ENCODE measurements around the gene CLMN.

The CLMN gene

DNA sequence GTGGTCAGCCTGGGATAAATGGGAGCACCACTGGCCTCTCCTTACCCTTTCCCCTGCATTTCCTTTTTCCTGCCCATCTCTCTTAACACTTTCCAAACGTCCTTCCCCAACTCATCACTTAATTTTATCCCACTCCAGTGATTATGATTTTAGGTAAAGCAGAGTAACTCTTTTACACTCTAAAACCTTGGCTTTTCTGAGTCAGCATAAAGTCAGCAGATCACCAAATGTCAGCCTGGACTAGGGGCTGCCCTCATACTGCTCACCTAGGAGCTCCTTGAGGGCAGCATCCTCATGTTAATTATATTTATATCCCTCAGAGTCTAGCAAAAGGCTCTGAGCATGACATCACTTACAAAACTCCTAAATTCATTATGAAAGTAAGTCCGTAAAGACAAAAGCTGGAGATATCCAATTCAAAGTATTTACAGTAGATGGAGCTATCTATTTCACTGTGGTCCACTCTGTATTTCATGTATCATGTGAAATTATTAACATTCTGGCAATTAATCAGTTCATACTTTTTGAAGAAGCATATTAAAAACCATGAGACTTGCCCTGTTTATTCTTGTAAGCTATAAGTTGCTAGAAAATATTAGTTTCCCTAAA is 145.4 kb downstream of the CLMN start:
- DNase-seq, result no peak

DNA sequence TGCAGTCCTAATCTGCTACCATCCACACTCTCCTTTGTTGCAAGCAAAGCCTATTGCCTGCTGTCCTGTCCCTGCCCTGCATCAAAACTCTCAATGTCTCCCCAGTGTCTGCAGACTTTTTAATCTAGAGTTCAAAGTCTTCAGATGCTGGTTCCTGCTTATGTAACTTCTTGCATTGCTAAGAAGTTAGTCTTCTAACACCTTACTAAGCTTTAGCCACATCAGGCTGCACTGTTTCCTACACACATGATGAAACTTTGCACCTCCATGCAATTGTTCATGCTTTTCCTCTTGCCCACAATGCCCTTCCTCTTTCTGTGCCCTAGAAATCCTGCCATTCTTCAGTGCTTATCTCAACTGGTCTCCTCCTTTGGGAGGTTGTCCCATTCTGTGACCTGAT is 146.2 kb downstream of the CLMN start:
- no peak for DNase-seq

DNA sequence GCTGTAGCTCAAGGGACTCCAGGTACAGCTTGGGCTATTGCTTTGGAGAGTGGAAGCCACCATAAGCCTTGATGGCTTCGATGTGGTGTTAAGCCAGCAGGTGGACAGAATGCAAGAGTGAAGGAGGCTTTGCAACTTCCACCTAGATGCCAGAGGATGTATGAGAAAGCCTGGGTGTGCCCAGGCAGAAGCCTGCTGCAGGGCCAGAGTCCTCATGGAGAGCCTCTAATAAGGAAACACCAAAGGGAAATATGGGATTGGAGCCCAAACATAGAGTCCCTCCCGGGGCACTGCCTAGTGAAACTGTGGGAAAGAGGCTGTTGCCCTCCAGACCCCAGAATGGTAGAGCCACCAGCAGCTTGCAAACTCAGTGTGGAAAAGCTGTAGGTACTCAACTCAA is 152.5 kb downstream of the CLMN start:
- no peak for DNase-seq

DNA sequence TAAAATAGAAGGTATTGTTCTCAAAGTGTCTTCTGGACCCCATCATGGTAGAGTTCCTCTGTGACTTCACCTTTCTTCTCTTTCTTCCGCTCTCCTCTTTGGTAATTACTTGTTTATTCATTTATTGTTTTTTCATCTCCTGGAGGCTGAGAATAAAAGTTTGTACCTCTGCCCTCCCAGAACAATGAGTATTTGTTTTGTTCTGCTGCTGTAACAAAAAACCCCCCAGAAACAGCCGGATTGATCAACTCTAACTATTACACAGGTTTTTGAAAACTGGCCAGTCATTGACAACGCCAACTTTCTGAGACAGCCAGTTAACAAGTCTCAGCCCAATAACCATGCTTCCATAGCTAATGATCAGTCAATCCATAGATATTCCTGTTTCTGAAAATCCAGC is 154.2 kb downstream of the CLMN start:
- DNase-seq, result no peak

DNA sequence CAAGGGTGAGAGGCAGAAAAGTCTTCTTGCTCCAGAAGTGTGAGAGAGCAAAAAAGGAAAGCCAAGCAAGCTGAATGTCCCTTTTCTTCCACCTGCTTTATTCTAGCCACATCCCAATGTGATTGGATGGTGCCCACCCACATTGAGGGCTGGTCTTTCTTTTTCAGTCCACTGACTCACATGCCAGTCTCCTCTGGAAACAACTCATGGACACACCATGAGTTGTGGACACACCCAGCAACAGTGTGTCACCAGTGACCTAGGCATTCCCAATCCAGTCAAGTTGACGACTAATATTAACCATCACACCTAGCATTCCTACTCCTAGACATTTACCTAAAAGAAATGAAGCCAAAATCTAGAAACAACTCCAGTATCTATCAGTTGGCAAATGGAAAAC is 155.2 kb downstream of the CLMN start:
- no peak for DNase-seq

DNA sequence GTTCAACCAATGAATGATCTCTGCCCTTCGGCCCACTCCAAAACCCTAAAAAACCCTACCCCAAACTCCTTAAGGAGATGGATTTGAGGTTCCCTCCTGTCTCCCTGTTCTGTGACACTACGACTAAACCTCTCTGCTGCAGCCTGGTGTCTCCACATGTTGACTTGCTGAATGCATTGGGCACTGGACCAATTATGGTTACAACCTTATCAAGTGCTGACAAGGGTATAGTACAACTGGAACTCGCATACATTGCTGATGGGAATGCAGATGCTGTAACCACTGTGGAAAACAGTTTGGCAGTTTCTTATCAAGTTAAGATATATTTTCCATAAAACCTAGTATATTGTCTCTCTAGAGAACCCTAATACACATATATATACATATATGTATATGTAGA is 156.0 kb downstream of the CLMN start:
- DNase-seq, result no peak

DNA sequence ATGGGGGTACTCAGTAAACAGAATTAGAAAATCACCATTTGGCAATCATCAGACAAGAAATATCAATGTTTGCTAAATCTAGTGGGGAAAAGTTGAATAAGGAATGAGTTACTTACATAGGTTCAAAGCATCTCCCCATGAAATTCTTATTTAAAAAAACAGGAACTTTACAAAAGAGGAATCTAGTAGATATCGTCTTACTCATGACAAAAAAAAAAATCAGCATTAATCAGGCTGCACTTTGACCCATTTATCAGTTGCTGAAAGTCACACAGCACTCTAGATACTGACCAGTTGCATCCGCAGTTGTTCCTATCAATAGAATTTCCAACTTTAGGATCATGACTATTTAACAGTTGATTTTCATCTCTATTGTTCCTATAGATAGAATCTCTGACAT is 156.6 kb downstream of the CLMN start:
- no peak for DNase-seq

DNA sequence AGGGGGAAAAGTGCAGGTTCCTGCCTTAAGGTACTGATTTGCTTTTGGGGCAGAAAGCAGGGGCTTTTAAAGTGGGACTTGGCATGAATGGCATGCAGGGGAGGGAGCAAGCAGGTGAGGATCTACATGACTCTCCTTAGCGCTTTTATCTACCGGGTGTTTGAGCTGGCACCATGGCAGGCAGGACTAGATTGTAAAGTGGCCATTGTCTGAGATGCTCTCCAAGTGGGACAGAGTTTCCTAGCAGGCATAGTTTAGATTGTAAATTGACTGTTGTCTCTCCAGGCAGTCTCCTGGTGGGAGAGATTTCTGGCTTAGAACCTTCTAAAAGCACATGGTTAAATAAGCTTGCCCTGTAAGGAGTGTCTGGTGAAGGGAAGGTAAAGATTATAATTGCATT is 157.1 kb downstream of the CLMN start:
- DNase-seq, result no peak

DNA sequence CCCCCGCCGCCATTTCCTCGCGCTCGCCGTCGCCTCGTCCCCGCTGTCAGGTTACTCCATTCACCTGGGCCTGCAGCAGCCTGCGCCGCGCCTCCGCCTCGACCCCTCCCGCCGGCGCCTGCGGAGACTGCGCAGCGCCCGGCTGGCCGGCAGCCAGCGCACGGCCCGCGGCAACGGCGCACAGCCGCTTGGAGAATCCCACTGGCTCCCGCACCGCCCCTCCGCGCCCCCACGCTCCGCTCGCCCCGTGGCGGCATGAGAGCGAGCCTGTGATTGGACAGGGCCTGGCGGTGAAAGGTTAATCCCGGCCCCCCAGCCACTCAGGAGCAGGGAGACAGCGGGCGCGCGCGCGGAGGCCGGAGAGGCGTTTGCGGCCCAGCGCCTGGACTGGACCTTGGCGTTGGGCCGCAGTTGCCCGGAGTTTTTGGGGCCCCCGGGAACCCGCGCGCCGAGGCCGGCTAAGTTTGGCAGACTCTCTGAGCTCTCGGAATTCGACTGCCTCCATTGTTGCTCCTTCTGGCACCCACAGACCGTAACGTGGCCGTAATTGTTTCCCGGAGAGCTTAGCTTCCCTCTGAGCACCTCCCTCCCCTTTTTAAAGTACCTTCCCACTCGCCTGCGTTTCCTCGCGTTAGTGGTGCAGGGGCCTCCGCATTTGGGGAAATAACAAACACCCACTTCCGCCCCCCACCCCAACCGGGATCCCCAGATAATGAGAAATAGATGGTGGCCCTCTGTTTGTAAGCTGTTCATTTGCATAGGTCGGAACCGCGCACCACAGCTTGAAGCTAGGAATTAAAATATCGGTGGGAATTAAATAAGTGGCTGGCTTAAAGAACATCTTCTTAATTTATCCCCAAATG is 162.2 kb downstream of the CLMN start, which contains the start of gene DICER1:
TSS of gene DICER1 (minus strand) at position 203 of the 863 bp plus-strand sequence. CDS start 24,071 bp downstream, outside the sequence.
- DNase-seq, result peak; percentile 36 to 99 (median 96)

DNA sequence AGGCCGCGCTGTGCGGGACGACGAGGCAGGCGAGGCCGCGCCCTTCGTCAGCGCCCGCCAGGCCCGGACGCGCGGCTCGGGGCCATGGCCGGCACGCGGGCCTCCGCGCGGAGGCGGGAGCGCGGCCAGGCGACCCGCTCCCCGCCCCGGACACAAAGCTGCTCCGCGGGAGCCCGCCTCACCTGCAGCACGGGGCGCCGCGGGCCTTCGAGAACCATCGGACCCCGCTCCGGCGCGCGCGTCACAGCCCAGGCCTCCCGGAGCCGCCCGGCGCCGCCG is 162.7 kb downstream of the CLMN start:
- peak in 1 of 56 donors; percentile 65 for DNase-seq

DNA sequence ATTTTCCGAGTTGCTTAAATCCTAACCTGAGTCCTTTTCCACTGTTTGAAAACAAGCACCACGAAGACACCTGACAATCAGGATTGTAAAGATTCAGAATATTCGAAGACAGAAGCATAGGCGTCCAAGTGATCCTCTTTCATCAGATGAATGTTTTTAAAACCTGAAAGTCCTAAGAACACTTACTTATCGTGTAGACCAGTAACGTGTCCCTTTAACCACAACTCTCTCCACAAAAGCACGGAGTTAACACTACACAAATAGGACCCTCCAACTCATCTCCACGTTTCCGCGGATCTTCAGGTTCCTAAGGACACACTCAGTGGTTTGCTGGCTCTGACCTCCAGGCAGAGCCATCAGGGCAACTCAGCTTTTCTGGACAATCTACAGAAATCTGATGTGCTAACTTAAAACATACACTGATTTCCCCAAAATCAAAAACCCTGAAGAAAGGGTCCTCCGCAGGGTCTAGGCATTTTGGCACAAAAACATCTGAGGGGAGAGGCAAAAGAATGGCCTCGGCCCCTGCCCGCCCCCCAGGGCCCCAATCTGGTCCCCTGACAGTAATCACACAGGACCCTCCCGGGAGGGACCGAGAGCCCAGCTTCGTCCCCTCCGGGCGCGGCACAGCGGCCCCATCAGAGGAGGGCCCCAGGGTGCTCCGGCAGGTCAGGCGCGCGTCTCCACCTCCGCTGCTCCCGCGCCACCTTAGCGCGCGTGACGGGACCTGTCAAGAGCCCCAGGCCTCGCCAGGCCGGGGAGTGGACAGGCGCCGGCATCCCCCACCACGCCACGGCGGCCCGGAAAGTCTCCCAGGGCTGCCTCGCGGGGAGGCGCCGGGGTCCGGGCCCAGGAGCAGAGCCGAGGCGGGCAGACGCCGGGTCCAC is 163.3 kb downstream of the CLMN start:
- DNase-seq, result peak in 29 of 56 donors; percentile 13 to 72 (median 44)

DNA sequence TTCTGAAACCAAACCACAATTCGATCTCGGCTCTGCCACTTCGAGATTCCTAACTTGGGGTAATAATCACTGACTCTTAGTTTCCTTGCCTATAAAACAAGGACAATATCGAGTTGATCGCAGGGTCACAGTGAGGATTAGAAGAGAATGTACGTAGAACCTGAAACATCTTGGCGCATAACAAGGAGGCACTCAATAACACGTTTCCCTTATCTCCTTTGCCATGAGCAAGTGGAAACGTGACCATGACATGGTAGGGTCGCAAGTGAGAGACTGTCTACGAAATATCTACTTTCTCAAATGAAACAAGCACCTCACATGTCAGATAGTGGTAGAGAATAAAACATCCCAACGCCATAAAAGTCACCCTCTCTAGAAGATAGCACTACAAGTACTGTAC is 164.7 kb downstream of the CLMN start:
- DNase-seq, result no peak

DNA sequence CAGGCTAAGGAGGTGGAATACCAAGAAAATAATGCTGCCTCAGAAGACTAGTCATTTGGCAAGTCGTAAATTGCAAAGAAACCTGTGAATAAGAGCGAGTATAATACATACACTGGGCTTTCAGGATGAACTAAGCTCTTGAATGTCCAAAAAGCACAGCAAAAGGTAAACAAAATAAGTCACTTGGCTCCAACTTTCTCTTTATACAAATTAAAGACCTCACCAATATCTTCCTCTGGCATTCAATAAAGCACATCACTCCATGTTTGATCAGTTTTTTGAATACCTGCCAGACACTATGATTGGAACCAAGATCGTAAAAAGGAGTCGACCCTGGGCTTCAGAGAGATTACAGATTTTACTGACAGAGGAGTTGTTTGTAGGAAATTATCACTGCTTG is 165.8 kb downstream of the CLMN start:
- DNase-seq, result no peak

DNA sequence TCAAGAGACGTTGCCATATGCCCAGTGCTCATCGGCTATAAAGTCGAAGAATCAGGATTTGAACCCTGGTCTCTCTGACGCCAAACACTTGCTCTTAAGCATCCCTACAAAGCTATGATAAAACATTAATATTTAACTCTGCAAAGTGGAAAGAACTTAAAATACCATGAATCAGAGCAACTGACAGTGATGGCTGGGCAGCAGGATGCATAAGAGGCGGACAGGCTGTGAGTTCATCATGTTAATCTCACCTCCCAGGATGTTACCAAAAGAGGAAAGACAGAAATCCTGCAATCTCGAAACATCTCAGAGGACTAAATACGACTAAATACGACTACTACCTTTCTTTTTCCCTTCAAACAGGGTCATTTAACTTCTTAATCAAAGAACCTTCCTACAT is 168.1 kb downstream of the CLMN start:
- no peak for DNase-seq

DNA sequence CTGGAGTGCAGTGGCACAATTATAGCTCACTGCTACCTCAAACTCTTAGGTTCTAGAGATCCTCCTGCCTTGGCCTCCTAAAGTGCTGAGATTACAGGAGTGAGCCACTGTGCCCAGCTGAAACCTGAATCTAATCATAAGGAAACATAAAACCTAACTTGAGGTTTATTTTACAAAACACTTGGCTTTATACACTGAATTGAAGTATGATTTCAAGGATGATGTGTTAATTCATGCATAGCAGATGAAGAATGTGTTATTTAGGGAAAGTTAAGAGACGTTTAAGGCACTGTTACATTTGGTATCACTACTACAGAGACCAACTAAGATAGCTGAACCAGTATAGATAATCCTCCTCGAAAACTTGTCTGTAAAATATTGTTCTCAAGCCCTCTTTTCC is 168.8 kb downstream of the CLMN start:
- DNase-seq, result no peak

DNA sequence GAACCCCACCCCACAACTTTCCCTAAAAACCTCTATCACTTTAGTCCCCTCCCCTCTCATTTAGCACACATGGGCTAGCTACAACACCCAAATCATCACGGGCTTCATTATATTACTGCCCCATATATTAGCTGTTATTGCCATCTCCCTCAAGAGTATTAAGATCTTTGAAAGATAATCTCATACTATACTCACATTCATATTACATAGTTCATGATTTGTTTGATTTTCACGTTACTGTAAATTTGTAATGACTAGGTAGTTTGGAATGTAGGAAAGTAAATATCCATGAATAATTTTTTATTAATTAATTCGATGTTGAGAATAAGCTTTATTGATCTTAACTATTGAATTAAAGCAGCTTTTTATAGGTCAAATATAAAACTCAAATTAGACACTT is 170.3 kb downstream of the CLMN start:
- no peak for DNase-seq

DNA sequence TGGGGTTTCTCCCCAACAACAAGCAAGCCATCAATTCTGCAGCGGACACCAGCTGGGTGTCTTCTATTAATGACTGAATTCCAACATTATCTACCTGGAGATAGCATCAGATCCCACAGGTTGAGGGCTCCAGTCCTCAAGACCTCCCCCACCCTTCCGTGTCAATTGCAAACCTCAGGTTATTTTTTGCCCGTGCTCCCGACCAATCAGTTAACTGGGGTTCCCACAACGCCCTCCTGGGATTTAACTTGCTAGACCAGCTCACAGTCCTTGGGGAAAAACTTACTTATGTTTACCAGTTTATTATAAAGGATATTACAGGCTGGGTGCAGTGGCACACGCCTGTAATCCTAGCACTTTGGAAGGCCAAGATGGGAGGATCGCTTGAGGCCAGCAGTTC is 172.1 kb downstream of the CLMN start:
- DNase-seq, result no peak

DNA sequence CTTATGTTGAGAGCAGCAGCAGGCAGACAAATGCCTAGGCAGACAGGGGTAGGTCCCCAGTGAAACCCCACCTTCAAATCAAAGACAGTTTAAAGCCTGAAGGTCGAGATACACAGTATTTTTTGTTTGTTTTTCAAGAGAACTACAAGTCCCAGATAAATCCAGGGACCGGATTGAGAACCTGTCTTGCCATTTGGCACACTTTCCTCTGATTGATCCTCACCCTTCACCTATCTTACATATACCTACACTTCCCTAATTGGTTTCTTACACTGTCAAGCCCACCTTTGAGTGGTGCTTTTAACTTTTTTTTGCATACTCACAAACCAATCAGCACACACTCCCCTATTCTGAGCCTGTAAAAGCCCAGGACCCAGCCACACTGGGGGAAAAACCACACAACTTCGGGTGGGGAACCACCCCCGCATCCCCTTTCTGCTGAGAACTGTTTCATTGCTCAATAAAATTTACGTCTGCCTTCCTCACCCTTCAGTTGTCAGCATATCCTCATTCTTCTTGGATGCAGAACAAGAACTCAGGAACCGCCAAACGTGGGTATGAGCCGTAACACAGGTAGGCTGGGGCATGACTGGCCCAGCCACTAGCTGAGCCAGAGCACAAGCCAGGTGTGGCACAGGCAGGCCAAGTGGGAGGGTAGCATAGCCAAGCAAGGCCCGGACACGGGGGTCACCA is 173.5 kb downstream of the CLMN start:
- DNase-seq, result no peak

DNA sequence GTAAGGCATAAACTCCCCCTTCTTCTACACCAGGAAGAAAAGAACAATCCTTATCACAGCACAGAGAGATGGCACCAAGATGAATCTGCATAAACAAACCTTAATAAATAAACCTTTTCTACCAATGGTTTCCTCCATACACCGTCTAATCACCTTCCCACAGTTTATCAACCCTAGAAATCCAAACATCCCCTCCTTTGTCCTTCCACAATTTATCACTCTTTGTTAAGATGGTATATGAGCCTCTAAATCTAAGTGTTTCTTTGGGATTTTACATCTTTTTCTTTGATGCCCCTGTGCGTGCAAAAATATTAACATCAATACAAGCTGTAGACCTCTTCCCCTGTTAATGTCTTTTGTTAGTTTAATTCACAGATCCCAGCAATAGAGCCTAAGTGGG is 174.9 kb downstream of the CLMN start:
- DNase-seq, result no peak

DNA sequence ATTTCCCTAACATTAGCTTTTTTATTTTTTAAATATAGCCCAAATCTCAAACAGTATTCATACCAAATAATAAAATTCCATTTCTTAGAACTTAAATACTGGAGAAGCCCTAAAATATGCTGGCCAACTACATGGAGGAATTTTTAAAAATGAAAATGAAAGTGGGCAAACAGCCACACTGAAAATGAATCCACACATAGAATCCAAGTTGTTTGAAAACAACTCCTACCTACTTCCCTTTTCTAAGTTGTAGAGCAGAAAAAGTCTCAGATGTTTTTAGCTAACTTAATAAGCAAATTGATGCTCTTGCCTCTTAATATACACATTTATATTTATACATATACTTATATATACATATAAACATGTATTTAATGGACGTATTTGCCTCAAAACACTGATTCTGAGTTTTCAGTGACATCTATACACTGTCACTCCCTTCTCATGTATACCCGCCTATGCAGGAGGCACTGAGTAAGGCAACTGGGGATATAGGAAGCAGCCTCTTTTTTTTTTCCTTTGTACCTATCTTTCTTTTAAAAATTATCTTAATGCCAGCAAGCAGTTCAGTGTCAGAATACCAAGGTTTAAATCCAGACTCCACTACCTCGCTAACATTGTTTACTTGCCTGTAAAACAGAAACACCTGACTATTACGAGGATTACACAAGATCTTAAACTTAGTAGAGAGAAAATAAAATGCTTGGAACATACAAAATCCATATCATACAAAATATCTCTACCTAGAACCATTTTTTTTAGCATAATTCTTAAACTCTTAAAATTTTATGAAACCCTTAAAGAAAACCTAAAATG is 175.7 kb downstream of the CLMN start:
- no peak for DNase-seq

DNA sequence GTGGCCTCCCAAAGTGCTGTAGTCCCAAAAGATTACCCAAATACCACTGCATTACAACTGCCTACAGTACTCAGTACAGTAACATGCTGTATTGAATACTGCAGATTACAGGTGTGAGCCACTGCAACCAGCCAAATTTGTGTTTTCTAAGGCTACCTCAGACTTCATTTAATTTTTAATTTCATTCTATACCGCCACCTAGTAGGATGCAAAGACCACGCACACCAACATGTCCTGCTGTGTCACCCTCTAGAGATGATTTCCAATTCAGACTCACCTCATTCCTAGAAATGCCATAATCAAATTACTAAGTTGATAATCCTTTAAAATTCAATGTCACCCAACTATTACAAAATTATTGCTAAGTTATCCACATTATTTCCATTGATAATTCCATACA is 177.5 kb downstream of the CLMN start:
- DNase-seq, result no peak
